Measurements from ENCODE around the gene HNRNPL. TPM values are rescaled to one million over a fixed set of nuclear protein-coding genes. Genes with fewer than 3 reads are reported as not detected.

HNRNPL gene
- total and polyA plus RNA-seq, 2 of the 8 experiments (the other 6 are each of a cell fraction or from before 2014, with no cell fraction given) = 404 to 779 TPM

GRCh38 chr19:38803543-38803942 lies 46.2 kb downstream of the HNRNPL start (continued):
- TF ChIP-seq MAX (IDR thresholded peaks at IDR 0.05) (no peak), SIN3A (conservative IDR thresholded peaks at IDR 0.05 in 1 of 2, IDR thresholded peaks at IDR 0.05 in 1 of 2; ENCODE audit: low read depth in 1 of 2, low read length in 2 of 2) (no peak), E2F6 (IDR thresholded peaks at IDR 0.05) (no peak), SIRT6 (IDR thresholded peaks at IDR 0.05; ENCODE audit: low read length) (no peak), YY1 (IDR thresholded peaks at IDR 0.05; ENCODE audit: low read depth, low read length) (no peak)

Measured in H1 (cell line).